KOPT-K1 (cell line): ENCODE measurements around the gene CHRNA9.
A peak's percentile ranks its signal among the peaks of the same experiment; 100 is the strongest.
"Not testable (repeated sequence)": the region's sequence is repeated elsewhere in the genome, so short reads cannot be mapped to it uniquely, and the experiment has no call there.

Source experiments
- H3K27ac ChIP-seq: fragments of 200-600 bp; sonication (generic); 2 replicates; pipeline ENCODE4 v1.5.1; 2016; ENCODE audit warnings: antibody characterized with exemption, mild to moderate bottlenecking, low read depth, low read length; ENCODE audit not compliant: poor library complexity, severe bottlenecking
- H3K36me3 ChIP-seq: fragments of 200-600 bp; sonication (generic); 2 replicates; pipeline ENCODE4 v1.5.1; 2017; ENCODE audit warnings: antibody characterized with exemption, mild to moderate bottlenecking, low read length, moderate library complexity; ENCODE audit not compliant: insufficient read depth
- H3K9me3 ChIP-seq: fragments of 200-600 bp; sonication (generic); 2 replicates; pipeline ENCODE4 v1.5.1; 2017; ENCODE audit warnings: antibody characterized with exemption, low read length, mild to moderate bottlenecking; ENCODE audit not compliant: insufficient read depth, poor library complexity, severe bottlenecking

The CHRNA9 gene, protein sequence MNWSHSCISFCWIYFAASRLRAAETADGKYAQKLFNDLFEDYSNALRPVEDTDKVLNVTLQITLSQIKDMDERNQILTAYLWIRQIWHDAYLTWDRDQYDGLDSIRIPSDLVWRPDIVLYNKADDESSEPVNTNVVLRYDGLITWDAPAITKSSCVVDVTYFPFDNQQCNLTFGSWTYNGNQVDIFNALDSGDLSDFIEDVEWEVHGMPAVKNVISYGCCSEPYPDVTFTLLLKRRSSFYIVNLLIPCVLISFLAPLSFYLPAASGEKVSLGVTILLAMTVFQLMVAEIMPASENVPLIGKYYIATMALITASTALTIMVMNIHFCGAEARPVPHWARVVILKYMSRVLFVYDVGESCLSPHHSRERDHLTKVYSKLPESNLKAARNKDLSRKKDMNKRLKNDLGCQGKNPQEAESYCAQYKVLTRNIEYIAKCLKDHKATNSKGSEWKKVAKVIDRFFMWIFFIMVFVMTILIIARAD

DNA sequence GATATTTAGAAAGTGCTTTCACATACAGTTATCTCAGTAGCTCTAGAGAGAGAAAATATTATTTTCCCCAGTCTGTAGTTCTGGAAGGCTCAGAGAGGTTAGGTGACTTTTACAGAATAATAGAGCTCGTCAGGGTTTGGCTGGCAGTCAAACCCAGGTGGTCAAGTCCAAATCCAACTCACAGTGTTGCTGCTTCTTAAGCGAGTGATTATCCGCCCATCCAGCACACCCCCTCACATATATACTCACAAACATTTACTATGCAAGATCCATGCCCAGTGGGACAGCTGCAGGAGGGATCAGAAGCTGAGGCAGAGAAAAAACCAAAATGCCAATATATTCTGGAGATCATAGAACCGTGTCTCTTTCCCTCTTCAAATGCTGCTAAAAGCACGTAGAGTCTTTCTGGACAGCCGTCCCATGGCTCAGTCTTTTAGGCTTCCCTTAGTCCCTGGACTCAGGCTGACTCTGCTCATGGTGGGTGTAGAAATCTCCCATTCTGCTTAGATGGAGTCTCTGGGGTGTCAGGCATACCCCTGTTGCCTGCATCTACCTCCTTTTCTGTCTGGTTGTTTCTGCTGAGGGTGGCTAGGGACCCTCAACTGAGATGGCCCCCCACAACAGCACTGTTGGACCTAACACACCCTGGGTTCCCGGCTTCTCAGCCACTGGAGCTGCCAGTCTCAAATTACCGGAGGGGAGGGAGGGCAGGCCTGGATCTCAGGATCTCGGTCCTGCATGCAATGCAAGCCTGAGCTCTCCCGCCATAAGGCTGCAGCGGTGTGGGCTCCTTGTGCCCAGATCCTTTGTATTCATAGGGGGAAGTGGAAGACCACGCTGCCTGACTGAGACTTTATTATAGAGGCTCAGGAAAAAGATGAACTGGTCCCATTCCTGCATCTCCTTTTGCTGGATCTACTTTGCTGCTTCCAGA, at the start of gene CHRNA9:
Gene CHRNA9 (plus strand): TSS at position 743 of the 934 bp plus-strand sequence. CDS start 135 bp downstream, at position 878.
- Histone ChIP-seq H3K27ac (no peak within 1 kb of the TSS), H3K36me3 (no peaks in the 10 kb centered on the region), H3K9me3 (no peaks in the 10 kb centered on the region)

DNA sequence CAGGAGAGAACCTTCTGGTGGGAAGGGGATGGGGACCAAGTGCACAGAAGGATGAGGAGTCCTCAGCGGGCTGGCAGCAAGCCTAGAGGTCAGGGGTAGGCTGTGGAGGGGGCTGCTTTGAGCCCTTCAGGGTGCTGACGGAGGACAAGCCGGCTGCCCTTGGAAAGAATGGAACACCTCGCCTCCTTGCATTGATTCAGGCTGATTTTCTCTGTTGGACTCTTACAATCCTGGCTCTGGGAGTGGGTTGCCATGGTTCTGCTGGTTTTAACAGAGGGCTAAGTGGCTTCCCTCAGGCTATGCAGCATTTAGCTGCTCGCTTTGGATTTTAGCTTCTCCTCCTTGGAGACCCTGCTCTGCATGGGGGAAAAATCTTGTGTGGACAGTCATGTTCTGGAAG, 49.4 kb upstream of the CHRNA9 start:
- no peaks in the 10 kb centered on the region for H3K36me3 ChIP-seq
- peaks cover 10% of the 10 kb centered on the region for H3K9me3 ChIP-seq
- peak overlapping the region; percentile 30 for H3K27ac ChIP-seq

DNA sequence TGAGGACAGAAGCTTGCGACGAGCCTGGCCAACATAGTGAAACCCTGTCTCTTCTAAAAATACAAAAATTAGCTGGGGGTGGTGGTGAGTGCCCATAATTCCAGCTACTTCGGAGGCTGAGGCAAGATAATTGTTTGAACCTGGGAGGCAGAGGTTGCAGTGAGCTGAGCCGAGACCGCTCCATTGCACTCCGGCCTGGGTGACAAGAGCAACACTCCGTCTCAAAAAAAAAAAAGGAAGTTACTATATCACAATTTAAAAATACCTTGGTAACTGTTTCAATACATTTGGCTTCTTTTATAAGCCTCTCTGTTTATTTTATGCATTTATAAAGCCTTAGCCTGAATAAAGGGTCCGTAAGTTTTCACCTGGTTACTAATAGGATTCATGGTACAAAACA, 46.6 kb upstream of the CHRNA9 start:
- H3K27ac ChIP-seq: peak overlapping the region; percentile 74
- no peaks in the 10 kb centered on the region for H3K9me3 ChIP-seq
- H3K36me3 ChIP-seq: no peaks in the 10 kb centered on the region

DNA sequence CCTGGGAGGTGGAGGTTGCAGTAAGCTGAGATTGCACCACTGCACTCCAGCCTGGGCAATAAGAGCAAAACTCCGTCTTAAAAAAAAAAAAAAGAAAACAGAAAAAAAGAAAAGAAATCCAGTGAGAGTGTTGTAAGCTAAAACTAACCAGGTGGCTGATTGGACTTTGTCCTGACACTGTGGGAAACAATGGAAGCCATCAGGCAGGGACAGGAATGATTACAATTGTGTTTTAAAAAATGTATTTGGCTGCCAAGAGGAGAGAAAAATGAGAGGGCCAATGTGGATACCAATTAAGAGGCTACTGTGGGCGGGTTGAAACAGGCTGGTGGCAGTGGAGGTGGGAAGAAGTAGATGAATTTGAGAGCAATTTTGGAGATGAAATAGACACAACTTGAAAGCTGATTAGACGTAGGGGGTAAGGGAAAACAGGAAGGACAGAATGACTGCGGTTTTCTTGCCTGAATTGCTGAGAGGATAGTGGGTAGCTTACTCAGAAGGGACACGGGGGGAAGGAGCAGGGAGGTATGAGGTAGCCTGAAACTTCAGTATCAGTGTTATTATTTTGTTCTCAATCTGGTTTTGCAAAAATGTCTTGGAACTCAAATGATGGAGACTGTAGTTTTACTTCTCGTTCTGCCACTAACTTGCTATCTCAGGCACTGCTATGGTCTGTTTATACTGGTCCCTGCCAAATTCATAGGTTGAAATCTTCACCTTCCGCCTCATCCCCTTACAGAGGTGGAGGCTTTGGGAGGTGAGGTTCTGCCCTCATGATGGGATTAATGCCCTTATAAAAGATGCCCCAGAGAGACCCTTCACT, 45.6 kb upstream of the CHRNA9 start:
- Histone ChIP-seq H3K27ac (peak overlapping the region; percentile 74), H3K36me3 (no peaks in the 10 kb centered on the region), H3K9me3 (no peaks in the 10 kb centered on the region)

DNA sequence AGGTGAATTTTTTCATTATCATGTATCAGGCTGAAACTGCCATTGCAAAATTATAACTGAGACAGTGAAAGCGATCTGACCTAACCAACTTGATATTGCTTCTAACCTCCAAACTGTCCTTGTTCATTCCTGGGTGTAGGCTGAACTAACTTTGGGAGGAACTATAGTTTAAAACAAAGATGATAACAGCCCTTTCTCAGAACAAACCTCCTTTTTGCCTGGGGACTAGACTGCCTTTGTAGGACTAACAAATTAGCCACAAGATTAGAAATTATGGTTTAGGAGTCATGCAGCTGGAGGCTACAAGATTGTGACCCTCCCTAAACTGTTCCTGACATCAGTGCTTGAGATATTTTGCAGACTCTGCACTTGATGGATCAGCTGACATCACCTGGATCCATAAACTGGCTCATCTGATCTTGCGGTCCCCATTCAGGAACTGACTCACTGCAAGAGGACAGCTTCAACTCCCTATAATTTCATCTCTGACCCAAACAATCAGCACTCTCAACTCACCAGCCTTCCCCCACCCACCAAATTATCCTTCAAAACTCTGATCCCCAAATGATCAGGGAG, 44.4 kb upstream of the CHRNA9 start:
- H3K36me3 ChIP-seq: not testable (repeated sequence)
- Histone ChIP-seq H3K27ac (peak overlapping the region; percentile 74), H3K9me3 (peaks cover 11% of the 10 kb centered on the region)

DNA sequence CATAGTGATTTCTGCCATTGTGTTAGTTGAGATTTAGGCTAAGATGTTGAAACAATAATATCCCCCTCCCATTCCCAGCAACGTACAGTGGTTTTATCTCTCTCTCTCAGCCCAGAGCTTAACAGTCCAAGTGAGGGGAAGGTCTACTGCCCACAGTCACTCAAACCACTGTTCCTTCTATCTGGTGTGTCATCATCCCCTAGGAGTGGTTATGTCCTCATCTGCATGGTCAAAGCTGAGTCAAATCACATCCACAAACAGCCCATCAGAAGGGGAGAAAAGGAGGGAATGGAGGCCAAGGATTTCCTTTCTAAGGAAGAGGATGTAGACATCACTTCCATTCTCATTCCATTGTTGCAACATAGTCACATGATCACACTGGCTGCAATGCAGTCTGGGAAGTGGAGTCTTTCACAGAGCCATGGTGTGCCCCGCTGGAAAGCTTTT, 42.8 kb upstream of the CHRNA9 start:
- H3K27ac ChIP-seq: peak overlapping the region; percentile 25

DNA sequence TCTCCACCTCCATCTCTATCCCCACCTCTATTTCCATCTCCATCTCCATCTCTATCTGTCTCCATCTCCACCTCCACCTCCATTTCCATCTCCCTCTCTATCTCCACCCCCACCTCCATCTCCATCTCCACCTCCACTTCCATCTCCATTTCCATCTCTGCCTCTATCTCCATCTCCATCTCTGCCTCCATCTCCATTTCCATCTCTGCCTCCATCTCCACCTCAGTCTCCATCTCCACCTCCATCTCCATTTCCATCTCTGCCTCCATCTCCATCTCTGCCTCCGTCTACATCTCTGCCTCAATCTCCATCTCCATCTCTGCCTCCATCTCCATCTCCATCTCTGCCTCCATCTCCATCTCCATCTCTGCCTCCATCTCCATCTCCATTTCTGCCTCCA, 40.8 kb upstream of the CHRNA9 start:
- Histone ChIP-seq H3K9me3 (peaks cover 11% of the 10 kb centered on the region), H3K27ac (no peak overlapping the region), H3K36me3 (no peaks in the 10 kb centered on the region)

More for the DNA sequence above, 42.8 kb upstream of the CHRNA9 start:
- H3K36me3 ChIP-seq: no peaks in the 10 kb centered on the region
- H3K9me3 ChIP-seq: peaks cover 11% of the 10 kb centered on the region

DNA sequence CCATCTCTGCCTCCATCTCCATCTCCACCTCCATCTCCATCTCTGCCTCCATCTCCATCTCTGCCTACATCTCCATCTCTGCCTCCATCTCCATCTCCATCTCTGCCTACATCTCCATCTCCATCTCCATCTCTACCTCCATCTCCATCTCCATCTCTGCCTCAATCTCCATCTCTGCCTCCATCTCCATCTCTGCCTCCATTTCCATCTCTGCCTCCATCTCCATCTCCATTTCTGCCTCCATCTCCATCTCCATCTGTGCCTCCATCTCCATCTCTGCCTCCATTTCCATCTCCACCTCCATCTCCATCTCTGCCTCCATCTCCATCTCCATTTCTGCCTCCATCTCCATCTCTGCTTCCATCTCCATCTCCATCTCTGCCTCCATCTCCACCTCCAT, 40.1 kb upstream of the CHRNA9 start:
- not testable (repeated sequence) for H3K27ac ChIP-seq, H3K36me3 ChIP-seq
- peaks cover 11% of the 10 kb centered on the region for H3K9me3 ChIP-seq

DNA sequence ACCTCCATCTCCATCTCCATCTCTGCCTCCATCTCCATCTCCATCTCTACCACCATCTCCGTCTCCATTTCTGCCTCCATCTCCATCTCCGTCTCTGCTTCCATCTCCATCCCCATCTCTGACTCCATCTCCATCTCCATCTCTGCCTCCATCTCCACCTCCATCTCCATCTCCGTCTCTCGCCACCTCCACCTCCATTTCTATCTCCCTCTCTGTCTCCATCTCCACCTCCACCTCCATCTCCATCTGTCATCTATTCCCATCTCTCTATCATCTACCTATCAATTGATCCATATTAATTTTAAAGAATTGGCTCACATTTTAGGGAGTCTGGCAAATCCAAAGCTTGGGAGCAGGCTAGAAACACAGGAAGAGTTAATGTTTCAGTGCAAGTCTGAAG, 39.6 kb upstream of the CHRNA9 start:
- Histone ChIP-seq H3K36me3 (no peaks in the 10 kb centered on the region), H3K27ac (no peak overlapping the region), H3K9me3 (peaks cover 11% of the 10 kb centered on the region)

DNA sequence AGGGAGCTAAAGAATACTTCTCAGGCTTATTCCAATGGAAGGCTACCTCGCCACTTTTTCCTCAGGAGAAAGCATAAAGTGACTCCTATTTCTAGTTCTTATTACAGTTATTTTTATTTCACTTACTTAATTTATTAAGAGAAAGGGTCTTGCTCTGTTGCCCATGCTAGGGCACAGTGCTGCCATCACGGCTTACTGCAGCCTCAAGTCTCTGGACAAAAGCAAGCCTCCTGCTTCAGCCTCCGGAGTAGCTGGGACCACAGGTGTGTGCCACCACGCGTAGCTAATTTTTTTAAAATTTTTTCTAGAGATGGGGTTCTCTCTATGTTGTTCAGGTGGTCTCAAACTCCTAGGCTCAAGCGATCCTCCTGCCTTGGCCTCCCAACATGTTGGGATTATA, 36.0 kb upstream of the CHRNA9 start:
- Histone ChIP-seq H3K36me3 (no peaks in the 10 kb centered on the region), H3K9me3 (peaks cover 11% of the 10 kb centered on the region), H3K27ac (peak overlapping the region; percentile 95)

DNA sequence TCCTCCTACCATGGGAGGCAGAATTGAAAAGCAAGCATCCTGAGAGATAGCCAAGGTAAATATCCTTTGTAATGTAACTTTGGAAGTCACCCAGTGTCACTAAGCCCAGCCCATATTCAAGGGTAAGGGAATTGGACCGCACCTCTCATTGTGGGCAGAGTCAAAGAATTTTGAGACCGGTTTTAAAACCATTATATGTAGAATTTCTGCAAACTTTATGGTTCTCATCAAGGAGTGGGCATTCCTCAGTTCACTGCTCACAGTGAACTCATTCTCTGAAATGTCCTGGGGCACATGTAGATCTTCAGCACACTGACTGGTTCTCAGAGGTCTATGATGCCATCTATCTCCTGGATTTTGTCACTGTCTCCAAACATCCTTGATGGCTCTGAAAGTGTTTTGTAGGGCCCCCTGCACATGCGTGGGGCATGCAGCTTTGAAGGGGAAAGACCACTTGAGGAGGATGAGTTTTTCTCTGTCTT, 35.3 kb upstream of the CHRNA9 start:
- peaks cover 12% of the 10 kb centered on the region for H3K9me3 ChIP-seq
- no peaks in the 10 kb centered on the region for H3K36me3 ChIP-seq
- peak overlapping the region; percentile 95 for H3K27ac ChIP-seq

DNA sequence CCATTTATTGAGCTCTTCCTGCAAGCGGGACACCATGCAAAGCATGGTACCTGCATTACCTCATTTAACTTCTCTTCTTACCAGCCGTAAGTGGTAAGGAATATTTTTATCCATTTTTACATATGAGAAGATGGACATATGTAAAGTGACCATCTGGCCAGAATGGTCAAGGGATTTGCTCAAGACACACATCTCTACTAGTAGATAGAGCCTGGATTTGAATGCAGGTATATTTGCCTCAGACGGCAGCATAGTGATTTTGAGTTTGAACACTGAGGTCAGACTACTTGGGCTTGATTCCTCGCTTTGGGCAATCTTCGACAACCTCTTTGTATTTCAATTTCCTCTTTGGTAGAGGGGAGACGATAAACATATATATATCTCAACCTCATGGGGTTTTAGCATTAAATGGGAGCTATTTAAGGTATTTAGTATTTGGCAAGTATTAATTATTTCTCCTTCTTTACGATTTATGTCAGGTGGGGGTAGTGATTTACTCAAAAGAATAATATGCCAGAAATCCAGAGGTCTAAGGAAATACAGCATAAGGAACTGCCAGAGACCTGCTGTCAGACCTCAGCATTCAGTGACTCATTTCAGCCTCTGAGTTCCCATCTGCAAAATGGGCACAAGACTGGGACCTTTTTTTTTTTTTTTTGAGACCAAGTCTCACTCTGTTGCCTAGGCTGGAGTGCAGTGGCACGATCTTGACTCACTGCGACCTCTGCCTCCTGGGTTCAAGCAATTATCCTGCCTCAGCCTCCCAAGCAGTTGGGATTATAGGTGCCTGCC, 34.6 kb upstream of the CHRNA9 start:
- peaks cover 5% of the 10 kb centered on the region for H3K9me3 ChIP-seq
- no peaks in the 10 kb centered on the region for H3K36me3 ChIP-seq
- peak overlapping the region; percentile 95 for H3K27ac ChIP-seq

DNA sequence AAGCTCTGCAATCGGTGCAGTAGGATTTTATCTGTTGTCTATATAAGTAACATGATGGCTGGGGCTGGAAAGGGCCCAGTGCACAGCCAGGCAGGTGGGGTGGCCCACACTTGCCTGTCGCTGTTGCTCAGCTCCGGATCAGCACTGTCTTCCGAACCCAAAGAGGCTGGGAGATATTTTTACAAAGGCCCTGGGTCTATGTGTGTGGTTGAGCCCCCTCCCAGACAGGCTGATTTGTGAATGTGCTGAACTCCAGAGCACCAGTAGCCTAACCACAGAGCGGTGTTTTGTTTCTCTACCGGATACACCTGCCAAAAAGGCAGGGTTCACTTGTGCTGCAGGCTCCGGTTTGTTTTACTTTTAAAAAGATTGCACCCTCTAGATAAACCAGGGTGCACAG, 33.5 kb upstream of the CHRNA9 start:
- Histone ChIP-seq H3K27ac (peak overlapping the region; percentile 95), H3K36me3 (no peaks in the 10 kb centered on the region), H3K9me3 (peaks cover 4% of the 10 kb centered on the region)
